Spleen (tissue), 7 donors: ENCODE measurements around the gene S100A3.

Experiments used
- POLR2AphosphoS5 ChIP-seq, 3 donors: sonication (generic); formaldehyde crosslinking; IDR thresholded peaks; one replicate each; pipeline ENCODE4 v1.5.1; 2017; ENCODE audit warnings: antibody characterized with exemption in 3 of 3
- TF ChIP-seq, protein P1 (sequence below), 11 experiments: fragments of 200-600 bp in 7 of 11; fragments of 450-650 bp in 4 of 11; sonication (generic) in 4 of 11; IDR thresholded peaks in 8 of 11; conservative IDR thresholded peaks in 3 of 11; 1 replicate in 7 of 11; 2 replicates in 4 of 11; pipeline versions ENCODE4 v1.4.0 to v1.8.0; 2016 to 2021; ENCODE audit warnings: antibody characterized with exemption in 11 of 11, inconsistent platforms in 4 of 11, mild to moderate bottlenecking in 1 of 11
- donor health status: DM: no; HTN: no; CAD: no; lungs with moderate emphysema.
- donor health status: DM: no; HTN: no; CAD: no.
- donor health status: DM: no; HTN: no; CAD: no.

DNA sequence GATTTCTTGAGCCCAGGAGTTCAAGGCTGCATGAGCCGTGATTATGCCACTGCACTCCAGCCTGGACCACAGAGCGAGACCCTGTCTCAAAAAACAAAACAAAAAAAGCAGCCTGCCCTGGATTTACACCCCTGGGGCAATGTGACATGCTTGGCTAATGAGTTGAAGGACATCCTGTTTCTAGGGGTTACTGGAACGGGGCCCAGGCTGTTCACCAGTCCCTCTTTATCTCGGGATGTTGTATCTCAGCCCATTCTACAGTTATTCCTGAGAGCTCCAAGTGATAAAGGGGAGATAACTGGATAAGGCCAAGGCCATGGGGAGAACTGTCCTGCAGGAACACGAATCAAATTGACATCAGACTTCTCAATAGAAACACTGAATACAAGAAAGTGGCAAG, 38.3 kb upstream of the S100A3 start:
- TF ChIP-seq POLR2AphosphoS5 (IDR thresholded peaks at IDR 0.05): no peak
- TF ChIP-seq, protein P1, sequence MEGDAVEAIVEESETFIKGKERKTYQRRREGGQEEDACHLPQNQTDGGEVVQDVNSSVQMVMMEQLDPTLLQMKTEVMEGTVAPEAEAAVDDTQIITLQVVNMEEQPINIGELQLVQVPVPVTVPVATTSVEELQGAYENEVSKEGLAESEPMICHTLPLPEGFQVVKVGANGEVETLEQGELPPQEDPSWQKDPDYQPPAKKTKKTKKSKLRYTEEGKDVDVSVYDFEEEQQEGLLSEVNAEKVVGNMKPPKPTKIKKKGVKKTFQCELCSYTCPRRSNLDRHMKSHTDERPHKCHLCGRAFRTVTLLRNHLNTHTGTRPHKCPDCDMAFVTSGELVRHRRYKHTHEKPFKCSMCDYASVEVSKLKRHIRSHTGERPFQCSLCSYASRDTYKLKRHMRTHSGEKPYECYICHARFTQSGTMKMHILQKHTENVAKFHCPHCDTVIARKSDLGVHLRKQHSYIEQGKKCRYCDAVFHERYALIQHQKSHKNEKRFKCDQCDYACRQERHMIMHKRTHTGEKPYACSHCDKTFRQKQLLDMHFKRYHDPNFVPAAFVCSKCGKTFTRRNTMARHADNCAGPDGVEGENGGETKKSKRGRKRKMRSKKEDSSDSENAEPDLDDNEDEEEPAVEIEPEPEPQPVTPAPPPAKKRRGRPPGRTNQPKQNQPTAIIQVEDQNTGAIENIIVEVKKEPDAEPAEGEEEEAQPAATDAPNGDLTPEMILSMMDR (IDR thresholded peaks at IDR 0.05 in 8 of 11, conservative IDR thresholded peaks at IDR 0.05 in 3 of 11): no peak
